SK-N-SH treated with all-trans-retinoic acid at 6 μM for 48 hours (cell line): Measurements from ENCODE around the gene DNMBP.

Experiments used
- ARNTL ChIP-seq: fragments of 450-650 bp; formaldehyde crosslinking; IDR thresholded peaks from 2 replicates; pipeline ENCODE4 v1.5.0; 2020; ENCODE audit warnings: low read depth, mild to moderate bottlenecking, moderate library complexity, borderline replicate concordance
- BACH2 ChIP-seq: fragments of 250-450 bp; sonication (Bioruptor Pico); IDR thresholded peaks from 2 replicates; pipeline ENCODE4 v1.9.0; 2021; ENCODE audit warnings: mild to moderate bottlenecking, borderline replicate concordance
- CSDC2 ChIP-seq: fragments of 250-450 bp; sonication (Bioruptor Pico); IDR thresholded peaks from 2 replicates; pipeline ENCODE4 v1.5.0; 2020; ENCODE audit warnings: mild to moderate bottlenecking, moderate library complexity
- CSRNP3 ChIP-seq: fragments of 250-450 bp; sonication (Bioruptor Pico); IDR thresholded peaks from 2 replicates; pipeline ENCODE4 v1.5.1; 2021; ENCODE audit warnings: mild to moderate bottlenecking, moderate library complexity
- ESRRG ChIP-seq: fragments of 250-450 bp; sonication (Bioruptor Pico); IDR thresholded peaks from 2 replicates; pipeline ENCODE4 v1.6.1; 2021; ENCODE audit warnings: mild to moderate bottlenecking
- PATZ1 ChIP-seq: fragments of 250-450 bp; sonication (Bioruptor Pico); IDR thresholded peaks from 2 replicates; pipeline ENCODE4 v1.8.0; 2020; ENCODE audit warnings: mild to moderate bottlenecking, moderate library complexity, borderline replicate concordance
- PPARA ChIP-seq: fragments of 250-450 bp; sonication (Bioruptor Pico); IDR thresholded peaks from 2 replicates; pipeline ENCODE4 v1.5.0; 2020; ENCODE audit warnings: mild to moderate bottlenecking, borderline replicate concordance
- ZFP30 ChIP-seq: fragments of 450-650 bp; formaldehyde crosslinking; IDR thresholded peaks from 2 replicates; pipeline ENCODE4 v1.5.0; 2022; ENCODE audit warnings: mild to moderate bottlenecking, moderate library complexity
- ZNF565 ChIP-seq: fragments of 450-650 bp; formaldehyde crosslinking; conservative IDR thresholded peaks from 2 replicates; pipeline ENCODE4 v1.5.0; 2020; ENCODE audit warnings: low read depth, mild to moderate bottlenecking, moderate library complexity
- ZNF8 ChIP-seq: fragments of 450-650 bp; formaldehyde crosslinking; IDR thresholded peaks from 2 replicates; pipeline ENCODE4 v1.5.0; 2020; ENCODE audit warnings: mild to moderate bottlenecking, moderate library complexity

- TF ChIP-seq PATZ1 (no peak), ZFP30 (CRISPR knock-in tag) (no peak), ZNF8 (CRISPR knock-in tag) (no peak), CSDC2 (no peak), ZNF565 (CRISPR knock-in tag) (no peak), CSRNP3 (CRISPR knock-in tag) (no peak), ARNTL (no peak), PPARA (CRISPR knock-in tag) (no peak), BACH2 (CRISPR knock-in tag) (no peak), ESRRG (no peak)
These were observed 64.5 kb downstream of the DNMBP start for GRCh38 chr10:99945263-99945662.
